ENCODE measurements around the gene TIAM1. TPM values are rescaled to one million over a fixed set of nuclear protein-coding genes. Genes with fewer than 3 reads are reported as not detected.

The TIAM1 gene
- total and polyA plus RNA-seq, 12 donors = 6.5 to 33.3 (median 15.9) TPM

- no peaks in the 10 kb centered on the region for H3K4me1 ChIP-seq (replicated peaks in 1 of 2)
- no peak overlapping the region for H3K27ac ChIP-seq
- intact Hi-C loops (cut with DNase I) = no loop called here
- TF ChIP-seq POLR2A (IDR thresholded peaks at IDR 0.05) = no peak
- TF ChIP-seq, protein P1, sequence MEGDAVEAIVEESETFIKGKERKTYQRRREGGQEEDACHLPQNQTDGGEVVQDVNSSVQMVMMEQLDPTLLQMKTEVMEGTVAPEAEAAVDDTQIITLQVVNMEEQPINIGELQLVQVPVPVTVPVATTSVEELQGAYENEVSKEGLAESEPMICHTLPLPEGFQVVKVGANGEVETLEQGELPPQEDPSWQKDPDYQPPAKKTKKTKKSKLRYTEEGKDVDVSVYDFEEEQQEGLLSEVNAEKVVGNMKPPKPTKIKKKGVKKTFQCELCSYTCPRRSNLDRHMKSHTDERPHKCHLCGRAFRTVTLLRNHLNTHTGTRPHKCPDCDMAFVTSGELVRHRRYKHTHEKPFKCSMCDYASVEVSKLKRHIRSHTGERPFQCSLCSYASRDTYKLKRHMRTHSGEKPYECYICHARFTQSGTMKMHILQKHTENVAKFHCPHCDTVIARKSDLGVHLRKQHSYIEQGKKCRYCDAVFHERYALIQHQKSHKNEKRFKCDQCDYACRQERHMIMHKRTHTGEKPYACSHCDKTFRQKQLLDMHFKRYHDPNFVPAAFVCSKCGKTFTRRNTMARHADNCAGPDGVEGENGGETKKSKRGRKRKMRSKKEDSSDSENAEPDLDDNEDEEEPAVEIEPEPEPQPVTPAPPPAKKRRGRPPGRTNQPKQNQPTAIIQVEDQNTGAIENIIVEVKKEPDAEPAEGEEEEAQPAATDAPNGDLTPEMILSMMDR (IDR thresholded peaks at IDR 0.05) = no peak
- no peak for DNase-seq
- WGBS, 4 donors = 77 to 87% (median 80%) methylated on average over 5 of the region's 5 CpGs
- no peak overlapping the region for H3K4me3 ChIP-seq
- no peaks in the 10 kb centered on the region for H3K27me3 ChIP-seq
- H3K9me3 ChIP-seq (replicated peaks in 1 of 3) = no peaks in the 10 kb centered on the region
- H3K36me3 ChIP-seq (replicated peaks in 1 of 2) = no peaks in the 10 kb centered on the region
These were observed 53.3 kb downstream of the TIAM1 start for GRCh38 chr21:31290765-31291164.

DNA sequence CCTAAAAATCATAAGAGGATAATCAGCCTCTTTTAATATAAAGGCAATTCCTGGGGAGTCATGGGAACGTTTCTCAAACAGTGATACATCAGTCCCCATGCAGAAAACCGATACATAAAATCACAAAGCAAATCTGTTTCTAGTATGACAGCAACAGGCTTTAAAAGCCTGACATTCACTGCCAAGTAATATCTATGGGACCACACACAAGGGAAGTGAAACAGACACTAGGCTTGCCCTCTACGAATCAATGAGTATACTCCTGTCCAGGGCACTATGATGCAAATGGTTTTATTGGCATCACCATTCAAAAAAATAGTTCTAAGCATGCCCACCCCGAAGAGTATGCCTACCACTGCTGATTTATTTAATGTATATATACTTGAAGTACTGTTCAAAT, 54.4 kb downstream of the TIAM1 start:
- Histone ChIP-seq H3K4me1 (replicated peaks in 1 of 2) (no peaks in the 10 kb centered on the region), H3K27me3 (no peaks in the 10 kb centered on the region), H3K9me3 (replicated peaks in 1 of 3) (no peaks in the 10 kb centered on the region), H3K36me3 (replicated peaks in 1 of 2) (no peaks in the 10 kb centered on the region), H3K27ac (no peak overlapping the region), H3K4me3 (no peak overlapping the region)
- WGBS, 4 donors = 65 to 73% (median 69%) methylated on average over 4 of the region's 4 CpGs
- intact Hi-C loops (cut with DNase I) = no loop called here
- TF ChIP-seq POLR2A (IDR thresholded peaks at IDR 0.05) = no peak
- TF ChIP-seq, protein P1 (IDR thresholded peaks at IDR 0.05) = no peak
- DNase-seq = no peak

DNA sequence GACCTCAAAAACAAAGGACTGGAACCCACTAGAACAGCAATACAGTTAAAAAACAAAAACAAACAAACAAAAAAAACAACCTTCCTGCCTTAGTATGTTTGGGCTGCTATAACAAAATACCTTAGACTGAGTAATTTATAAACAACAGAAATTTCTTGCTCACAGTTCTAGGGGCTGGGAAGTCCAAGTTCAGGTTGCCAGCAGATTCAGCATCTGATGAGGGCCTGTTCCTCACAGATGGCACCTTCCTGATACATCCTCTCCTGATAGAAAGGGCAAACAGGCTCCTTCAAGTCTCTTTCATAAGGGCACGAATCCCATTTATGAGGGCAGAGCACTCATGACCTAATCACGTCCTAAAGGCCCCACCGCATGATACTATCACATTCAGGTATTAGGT, 55.9 kb downstream of the TIAM1 start:
- DNase-seq = no peak
- Histone ChIP-seq H3K27me3 (no peaks in the 10 kb centered on the region), H3K4me3 (no peak overlapping the region), H3K36me3 (replicated peaks in 1 of 2) (no peaks in the 10 kb centered on the region), H3K27ac (no peak overlapping the region), H3K4me1 (replicated peaks in 1 of 2) (no peaks in the 10 kb centered on the region), H3K9me3 (replicated peaks in 1 of 3) (no peaks in the 10 kb centered on the region)
- intact Hi-C loops (cut with DNase I) = no loop called here
- 81 to 92% (median 87%) methylated on average over 3 of the region's 3 CpGs for WGBS, 4 donors
- no peak for TF ChIP-seq POLR2A (IDR thresholded peaks at IDR 0.05)
- TF ChIP-seq, protein P1 (IDR thresholded peaks at IDR 0.05) = no peak

GRCh38 chr21:31287201-31287600, 56.9 kb downstream of the TIAM1 start:
- H3K4me3 ChIP-seq = no peak overlapping the region
- no peak for TF ChIP-seq POLR2A (IDR thresholded peaks at IDR 0.05)
- no peak overlapping the region for H3K27ac ChIP-seq
- intact Hi-C loops (cut with DNase I) = no loop called here
- H3K9me3 ChIP-seq (replicated peaks in 1 of 3) = no peaks in the 10 kb centered on the region
- no peaks in the 10 kb centered on the region for H3K36me3 ChIP-seq (replicated peaks in 1 of 2)
- no peaks in the 10 kb centered on the region for H3K27me3 ChIP-seq
- DNase-seq = no peak
- WGBS, 4 donors = 77 to 93% (median 86%) methylated on average over 2 of the region's 2 CpGs
- no peaks in the 10 kb centered on the region for H3K4me1 ChIP-seq (replicated peaks in 1 of 2)

- WGBS, 4 donors = 61 to 86% (median 79%) methylated on average over 1 of the region's 1 CpG
- Histone ChIP-seq H3K27ac (no peak overlapping the region), H3K27me3 (no peaks in the 10 kb centered on the region), H3K4me1 (replicated peaks in 1 of 2) (no peaks in the 10 kb centered on the region), H3K4me3 (no peak overlapping the region), H3K9me3 (replicated peaks in 1 of 3) (no peaks in the 10 kb centered on the region), H3K36me3 (replicated peaks in 1 of 2) (no peaks in the 10 kb centered on the region)
- no peak for DNase-seq
- TF ChIP-seq POLR2A (IDR thresholded peaks at IDR 0.05) = no peak
- TF ChIP-seq, protein P1 (IDR thresholded peaks at IDR 0.05) = no peak
- intact Hi-C loops (cut with DNase I) = no loop called here
These were observed 57.4 kb downstream of the TIAM1 start for GRCh38 chr21:31286621-31287020.

Measured in adrenal gland (tissue), 12 donors.